ENCODE results near the gene SPRN. TPM values are rescaled to one million over a fixed set of nuclear protein-coding genes. Genes with fewer than 3 reads are reported as not detected.
A peak's percentile ranks its signal among the peaks of the same experiment; 100 is the strongest.

The SPRN gene
- total RNA-seq, 2 experiments from 2014 or later: not detected

DNA sequence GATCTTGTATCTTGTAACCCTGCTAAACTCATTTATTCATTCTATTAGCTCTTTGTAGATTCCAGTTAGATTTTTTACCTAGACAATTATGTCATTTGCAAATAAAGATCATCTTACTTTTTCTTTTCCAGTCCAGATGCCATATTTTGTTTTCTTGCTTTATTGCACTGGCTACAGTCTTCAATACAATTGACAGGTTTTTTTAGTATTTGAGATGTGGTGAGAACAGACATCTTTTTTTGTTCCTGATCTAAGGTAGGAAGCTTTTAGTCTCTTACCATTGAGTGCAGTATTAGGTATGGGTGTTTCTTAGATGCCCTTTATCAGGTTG lies 12.1 kb downstream of the SPRN start:
- H3K9me3 Mint-ChIP-seq: peaks cover 26% of the 10 kb centered on the region
- no peak for DNase-seq
- H3K27me3 Mint-ChIP-seq: no peaks in the 10 kb centered on the region
- intact Hi-C loops (cut with micrococcal nuclease): no loop called here
- ATAC-seq: no peak
- peaks cover 16% of the 10 kb centered on the region for H3K4me1 Mint-ChIP-seq (ENCODE audit: low read depth)
- H3K27ac Mint-ChIP-seq: no peak overlapping the region
- POLR2A ChIA-PET: interaction anchor here (1.5 to 2.8 kb wide), 2 partner anchors 9 to 22 kb away, joined by 5 to 8 read pairs; no protein-coding TSS in a partner anchor
- TF ChIP-seq, protein P1, sequence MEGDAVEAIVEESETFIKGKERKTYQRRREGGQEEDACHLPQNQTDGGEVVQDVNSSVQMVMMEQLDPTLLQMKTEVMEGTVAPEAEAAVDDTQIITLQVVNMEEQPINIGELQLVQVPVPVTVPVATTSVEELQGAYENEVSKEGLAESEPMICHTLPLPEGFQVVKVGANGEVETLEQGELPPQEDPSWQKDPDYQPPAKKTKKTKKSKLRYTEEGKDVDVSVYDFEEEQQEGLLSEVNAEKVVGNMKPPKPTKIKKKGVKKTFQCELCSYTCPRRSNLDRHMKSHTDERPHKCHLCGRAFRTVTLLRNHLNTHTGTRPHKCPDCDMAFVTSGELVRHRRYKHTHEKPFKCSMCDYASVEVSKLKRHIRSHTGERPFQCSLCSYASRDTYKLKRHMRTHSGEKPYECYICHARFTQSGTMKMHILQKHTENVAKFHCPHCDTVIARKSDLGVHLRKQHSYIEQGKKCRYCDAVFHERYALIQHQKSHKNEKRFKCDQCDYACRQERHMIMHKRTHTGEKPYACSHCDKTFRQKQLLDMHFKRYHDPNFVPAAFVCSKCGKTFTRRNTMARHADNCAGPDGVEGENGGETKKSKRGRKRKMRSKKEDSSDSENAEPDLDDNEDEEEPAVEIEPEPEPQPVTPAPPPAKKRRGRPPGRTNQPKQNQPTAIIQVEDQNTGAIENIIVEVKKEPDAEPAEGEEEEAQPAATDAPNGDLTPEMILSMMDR (IDR thresholded peaks at IDR 0.05): no peak
- H3K4me3 Mint-ChIP-seq: no peak overlapping the region
- H3K36me3 Mint-ChIP-seq (ENCODE audit: low read depth): peaks cover 81% of the 10 kb centered on the region
- CTCF ChIA-PET: interaction anchor here (1.1 to 1.6 kb wide), 2 partner anchors 26 to 83 kb away, joined by 3 to 5 read pairs; no protein-coding TSS in a partner anchor

DNA sequence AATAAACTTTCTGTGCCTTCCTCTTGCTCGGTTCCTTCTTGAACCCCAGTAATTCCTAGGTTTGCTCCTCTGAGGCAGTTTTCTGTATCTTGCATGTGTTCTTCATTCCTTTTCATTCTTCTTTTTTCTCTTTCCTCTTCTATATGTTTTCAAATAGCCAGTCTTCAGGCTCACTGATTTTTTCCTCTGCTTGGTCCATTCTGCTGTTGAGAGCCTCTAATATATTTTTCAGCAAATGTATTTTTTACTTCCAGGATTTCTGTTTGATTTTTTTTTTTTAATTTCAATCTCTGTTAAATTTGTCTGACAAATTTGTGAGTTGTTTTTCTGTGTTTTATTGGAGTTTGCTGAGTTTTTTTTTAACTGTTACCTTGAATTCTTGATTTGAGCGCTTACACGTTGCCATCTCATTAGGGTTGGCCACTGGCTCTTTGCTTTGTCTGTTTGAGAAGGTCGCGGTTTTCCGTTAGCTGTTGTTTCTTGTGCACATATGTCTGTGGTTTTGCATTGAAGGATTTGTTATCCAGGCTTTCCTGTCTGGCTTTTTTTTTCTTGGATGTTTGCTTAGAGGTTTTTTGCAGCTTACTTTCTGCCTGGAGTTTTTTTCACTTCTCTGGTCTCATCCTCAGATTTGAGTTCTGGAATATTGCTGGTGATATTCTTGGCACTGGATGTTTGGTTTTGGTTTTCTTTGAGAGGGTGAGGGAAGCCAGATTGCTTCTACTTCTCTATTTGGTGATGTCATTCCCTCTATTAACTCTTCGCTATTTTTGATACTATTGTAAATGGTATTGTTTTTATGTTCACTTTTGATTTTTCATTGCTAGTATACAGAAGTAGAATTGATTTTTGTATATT lies 12.7 kb downstream of the SPRN start:
- DNase-seq (no peak), ATAC-seq (no peak)
- Mint-ChIP-seq H3K4me3 (no peak overlapping the region), H3K27me3 (no peaks in the 10 kb centered on the region), H3K27ac (no peak overlapping the region), H3K9me3 (peaks cover 26% of the 10 kb centered on the region), H3K4me1 (ENCODE audit: low read depth) (peaks cover 22% of the 10 kb centered on the region), H3K36me3 (ENCODE audit: low read depth) (peaks cover 86% of the 10 kb centered on the region)
- intact Hi-C loops (cut with micrococcal nuclease): no loop called here
- CTCF ChIA-PET: interaction anchor here (1.1 to 1.6 kb wide), 2 partner anchors 27 to 82 kb away, joined by 3 to 5 read pairs; no protein-coding TSS in a partner anchor
- TF ChIP-seq, protein P1 (IDR thresholded peaks at IDR 0.05): no peak
- POLR2A ChIA-PET: interaction anchor here (1.1 to 2.8 kb wide), 3 partner anchors 10 to 21 kb away, joined by 3 to 8 read pairs (median 5); no protein-coding TSS in a partner anchor

DNA sequence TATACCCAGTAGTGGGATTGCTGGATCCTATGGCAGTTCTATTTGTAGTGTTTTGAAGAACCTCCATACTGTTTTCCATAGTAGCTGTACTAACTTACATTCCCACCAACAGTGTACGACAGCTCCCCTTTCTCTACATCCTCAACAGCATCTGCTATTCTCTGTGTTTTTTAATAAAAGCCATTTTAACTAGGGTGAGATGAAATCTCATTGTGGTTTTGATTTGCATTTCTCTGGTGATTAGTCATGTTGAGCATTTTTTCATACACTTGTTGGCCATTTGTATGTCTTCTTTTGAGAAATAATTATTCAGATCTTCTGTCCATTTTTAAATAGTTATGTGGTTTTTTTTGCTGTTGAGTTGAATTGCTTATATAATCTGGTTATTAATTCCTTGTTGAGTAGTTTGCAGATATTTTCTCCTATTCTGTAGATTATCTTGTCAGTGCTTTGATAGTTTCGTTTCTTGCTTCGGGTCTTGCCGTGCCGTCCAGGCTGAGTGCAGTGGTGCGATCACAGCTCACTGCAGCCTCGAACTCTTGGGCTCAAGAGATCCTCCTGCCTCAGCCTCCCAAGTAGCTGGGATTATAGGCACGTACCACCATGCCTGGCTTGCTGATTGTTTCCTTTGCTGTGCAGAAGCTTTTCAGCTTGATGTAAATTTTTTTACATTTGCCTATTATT lies 18.4 kb downstream of the SPRN start:
- Mint-ChIP-seq H3K27ac (peak overlapping the region; percentile 23), H3K4me1 (ENCODE audit: low read depth) (peaks cover 54% of the 10 kb centered on the region), H3K4me3 (no peak overlapping the region), H3K27me3 (no peaks in the 10 kb centered on the region), H3K36me3 (ENCODE audit: low read depth) (peaks cover 78% of the 10 kb centered on the region), H3K9me3 (peaks cover 9% of the 10 kb centered on the region)
- ChIA-PET POLR2A (no interaction called here), CTCF (interaction anchor here (0.8 kb wide), 1 partner anchor 33 kb away, joined by 3 read pairs; no protein-coding TSS in a partner anchor)
- ATAC-seq: peak; percentile 51
- DNase-seq: no peak
- intact Hi-C loops (cut with micrococcal nuclease): no loop called here
- TF ChIP-seq, protein P1 (IDR thresholded peaks at IDR 0.05): no peak

DNA sequence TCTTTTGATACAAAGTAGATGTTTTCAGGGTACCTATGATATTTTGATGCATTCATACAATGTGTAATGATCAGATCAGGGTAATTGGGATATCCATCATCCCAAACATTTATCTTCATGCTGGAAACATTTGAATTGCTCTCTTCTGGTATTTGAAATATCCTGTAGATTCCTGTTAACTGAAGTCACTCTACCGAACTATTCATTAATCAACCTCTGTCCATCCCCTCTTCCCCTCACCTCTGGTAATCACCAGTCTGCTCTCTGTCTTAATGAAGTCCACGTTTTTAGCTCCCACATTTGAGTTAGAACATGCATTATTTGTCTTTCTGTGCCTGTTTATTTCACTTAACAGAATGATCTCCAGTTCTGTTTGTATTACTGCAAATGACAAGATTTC lies 19.2 kb downstream of the SPRN start:
- Mint-ChIP-seq H3K36me3 (ENCODE audit: low read depth) (peaks cover 75% of the 10 kb centered on the region), H3K4me3 (no peak overlapping the region), H3K9me3 (peaks cover 6% of the 10 kb centered on the region), H3K4me1 (ENCODE audit: low read depth) (peaks cover 61% of the 10 kb centered on the region), H3K27me3 (no peaks in the 10 kb centered on the region), H3K27ac (no peak overlapping the region)
- POLR2A ChIA-PET: no interaction called here
- TF ChIP-seq, protein P1 (IDR thresholded peaks at IDR 0.05): no peak
- no peak for DNase-seq
- CTCF ChIA-PET: interaction anchor here (0.8 kb wide), 1 partner anchor 34 kb away, joined by 3 read pairs; no protein-coding TSS in a partner anchor
- ATAC-seq: no peak
- intact Hi-C loops (cut with micrococcal nuclease): no loop called here
